Mammary epithelial cell (primary cell): ENCODE data around the gene CD276.

Source experiments
- EZH2 ChIP-seq: IDR thresholded peaks from 2 replicates; pipeline ENCODE4 v1.6.1; 2012; ENCODE audit warnings: low read length, inconsistent platforms, borderline replicate concordance
- TF ChIP-seq, protein P1 (sequence below), 2 donors: IDR thresholded peaks in 1 of 2; conservative IDR thresholded peaks in 1 of 2; 2 replicates each; pipeline ENCODE4 v1.5.1; 2011 to 2012; ENCODE audit warnings: inconsistent platforms in 2 of 2, low read length in 2 of 2, mild to moderate bottlenecking in 2 of 2, control low read depth in 1 of 2, low read depth in 1 of 2; ENCODE audit not compliant: insufficient read depth in 1 of 2; ENCODE audit errors: extremely low read depth in 1 of 2

DNA sequence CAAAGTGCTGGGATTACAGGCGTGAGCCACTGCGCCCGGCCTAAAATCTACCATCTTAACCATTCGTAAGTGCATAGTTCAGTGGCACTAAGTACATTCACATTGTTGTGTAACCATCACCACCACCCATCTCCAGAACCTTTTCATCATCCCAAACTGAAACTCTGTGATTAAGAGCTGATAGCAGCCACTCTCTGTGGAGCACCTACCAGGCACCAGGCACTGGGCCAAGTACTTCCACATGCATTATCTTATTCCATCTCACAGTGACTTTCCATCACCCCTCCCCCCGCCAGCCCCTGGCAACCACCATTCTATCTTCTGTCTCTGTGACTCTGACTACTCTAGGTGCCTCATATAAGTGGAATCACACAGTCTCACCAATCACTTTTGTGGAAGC lies 71.3 kb downstream of the CD276 start:
- TF ChIP-seq, protein P1, sequence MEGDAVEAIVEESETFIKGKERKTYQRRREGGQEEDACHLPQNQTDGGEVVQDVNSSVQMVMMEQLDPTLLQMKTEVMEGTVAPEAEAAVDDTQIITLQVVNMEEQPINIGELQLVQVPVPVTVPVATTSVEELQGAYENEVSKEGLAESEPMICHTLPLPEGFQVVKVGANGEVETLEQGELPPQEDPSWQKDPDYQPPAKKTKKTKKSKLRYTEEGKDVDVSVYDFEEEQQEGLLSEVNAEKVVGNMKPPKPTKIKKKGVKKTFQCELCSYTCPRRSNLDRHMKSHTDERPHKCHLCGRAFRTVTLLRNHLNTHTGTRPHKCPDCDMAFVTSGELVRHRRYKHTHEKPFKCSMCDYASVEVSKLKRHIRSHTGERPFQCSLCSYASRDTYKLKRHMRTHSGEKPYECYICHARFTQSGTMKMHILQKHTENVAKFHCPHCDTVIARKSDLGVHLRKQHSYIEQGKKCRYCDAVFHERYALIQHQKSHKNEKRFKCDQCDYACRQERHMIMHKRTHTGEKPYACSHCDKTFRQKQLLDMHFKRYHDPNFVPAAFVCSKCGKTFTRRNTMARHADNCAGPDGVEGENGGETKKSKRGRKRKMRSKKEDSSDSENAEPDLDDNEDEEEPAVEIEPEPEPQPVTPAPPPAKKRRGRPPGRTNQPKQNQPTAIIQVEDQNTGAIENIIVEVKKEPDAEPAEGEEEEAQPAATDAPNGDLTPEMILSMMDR (conservative IDR thresholded peaks at IDR 0.05 in 1 of 2, IDR thresholded peaks at IDR 0.05 in 1 of 2; ENCODE audit: extremely low read depth in 1 of 2, insufficient read depth in 1 of 2, low read depth in 1 of 2, low read length in 2 of 2) = no peak
- no peak for TF ChIP-seq EZH2
